Mucosa of rectum (tissue), 2 donors: Measurements from ENCODE around the gene HADHB.

Experiments
- H3K27ac ChIP-seq, 2 donors: one replicate each; pipeline ENCODE4 v1.7.0; 2013; ENCODE audit warnings: inconsistent platforms in 2 of 2, low read depth in 2 of 2, low read length in 2 of 2
- H3K27me3 ChIP-seq, 2 donors: one replicate each; pipeline ENCODE4 v1.7.0; 2013; ENCODE audit warnings: low read length in 2 of 2; ENCODE audit not compliant: control insufficient read depth in 2 of 2, insufficient read depth in 2 of 2
- H3K36me3 ChIP-seq, 2 donors: one replicate each; pipeline ENCODE4 v1.7.0; 2013; ENCODE audit warnings: low read length in 2 of 2; ENCODE audit not compliant: control insufficient read depth in 2 of 2, insufficient read depth in 2 of 2
- H3K4me1 ChIP-seq, 2 donors: one replicate each; pipeline ENCODE4 v1.7.0; 2013; ENCODE audit warnings: low read length in 2 of 2, mild to moderate bottlenecking in 1 of 2; ENCODE audit not compliant: control insufficient read depth in 2 of 2, insufficient read depth in 2 of 2
- H3K4me3 ChIP-seq, 2 donors: one replicate each; pipeline ENCODE4 v1.7.0; 2013; ENCODE audit warnings: low read length in 2 of 2
- H3K9ac ChIP-seq, 2 donors: one replicate each; pipeline ENCODE4 v1.7.0; 2013; ENCODE audit warnings: low read length in 2 of 2, low read depth in 1 of 2, mild to moderate bottlenecking in 1 of 2
- H3K9me3 ChIP-seq, 2 donors: one replicate each; pipeline ENCODE4 v1.7.0; 2013; ENCODE audit warnings: low read length in 2 of 2; ENCODE audit not compliant: control insufficient read depth in 2 of 2
- donor health status: healthy.
- donor health status: Normal muscosa, but diverticular disease.

HADHB gene

GRCh38 chr2:26269571-26270158, 24.9 kb downstream of the HADHB start:
- no peaks in the 10 kb centered on the region for H3K27me3 ChIP-seq
- H3K4me3 ChIP-seq: no peak overlapping the region
- no peak overlapping the region for H3K9ac ChIP-seq
- peaks cover 6 to 9% of the 10 kb centered on the region in 2 donors for H3K36me3 ChIP-seq
- no peak overlapping the region for H3K27ac ChIP-seq
- no peaks in the 10 kb centered on the region for H3K9me3 ChIP-seq
- peaks cover 4 to 7% of the 10 kb centered on the region in 2 donors for H3K4me1 ChIP-seq

DNA sequence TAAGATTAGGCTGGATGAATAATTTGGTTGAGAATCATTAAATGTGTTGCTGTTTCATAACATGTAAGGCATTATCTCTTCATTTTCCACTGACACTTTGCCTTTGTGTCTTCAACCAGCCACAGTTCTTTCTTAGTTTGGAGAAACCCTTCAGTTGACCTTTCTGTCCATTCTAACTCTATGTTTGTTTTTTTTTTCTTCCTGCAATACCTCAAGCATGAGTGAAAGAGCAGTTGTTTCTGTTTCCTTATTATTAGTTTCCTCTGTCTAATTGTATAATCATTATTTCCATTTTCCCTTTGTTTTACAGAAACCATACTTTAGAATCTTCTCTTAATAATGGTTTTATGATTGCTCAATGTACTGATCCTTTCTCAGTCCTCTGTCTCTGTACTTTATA, 25.6 kb downstream of the HADHB start:
- Histone ChIP-seq H3K36me3 (peaks cover 6 to 15% of the 10 kb centered on the region in 2 donors), H3K4me1 (peaks cover 4 to 7% of the 10 kb centered on the region in 2 donors), H3K9me3 (no peaks in the 10 kb centered on the region), H3K9ac (no peak overlapping the region), H3K4me3 (no peak overlapping the region), H3K27me3 (no peaks in the 10 kb centered on the region), H3K27ac (no peak overlapping the region)

- Histone ChIP-seq H3K9me3 (no peaks in the 10 kb centered on the region), H3K27me3 (no peaks in the 10 kb centered on the region), H3K4me1 (peaks cover 4 to 7% of the 10 kb centered on the region in 2 donors), H3K4me3 (no peak overlapping the region), H3K9ac (no peak overlapping the region), H3K27ac (no peak overlapping the region), H3K36me3 (peaks cover 10 to 22% of the 10 kb centered on the region in 2 donors)
Observed at GRCh38 chr2:26273501-26273900, 28.8 kb downstream of the HADHB start.

DNA sequence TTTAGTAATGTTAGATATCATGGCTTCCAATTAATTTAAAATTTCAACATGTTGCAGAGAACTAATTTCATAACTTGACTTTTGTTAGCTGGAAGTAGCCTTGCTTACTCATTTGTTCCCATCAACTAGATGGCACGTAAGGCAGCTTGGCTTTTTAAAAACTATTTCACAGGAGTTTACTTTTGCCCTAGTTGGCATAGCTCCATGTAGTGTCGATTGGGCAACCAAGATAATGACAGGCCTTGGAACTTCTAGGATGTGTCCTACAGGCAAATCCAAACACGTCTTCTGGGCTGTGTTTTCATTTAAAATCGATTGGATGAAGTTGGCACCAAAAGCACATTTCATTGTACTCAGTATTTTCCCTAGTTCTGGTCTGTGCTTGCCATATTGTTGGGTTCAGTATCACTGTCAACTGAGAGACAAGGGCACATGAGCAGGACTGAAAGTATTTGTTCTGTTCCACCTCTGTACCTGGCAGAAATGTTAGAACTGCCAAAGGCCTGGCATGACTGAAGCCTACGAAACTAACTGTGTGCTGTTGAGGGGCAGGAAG, 29.4 kb downstream of the HADHB start:
- no peaks in the 10 kb centered on the region for H3K9me3 ChIP-seq
- H3K4me1 ChIP-seq: peaks cover 4 to 7% of the 10 kb centered on the region in 2 donors
- no peak overlapping the region for H3K9ac ChIP-seq
- no peak overlapping the region for H3K4me3 ChIP-seq
- H3K36me3 ChIP-seq: peaks cover 15 to 25% of the 10 kb centered on the region in 2 donors
- no peaks in the 10 kb centered on the region for H3K27me3 ChIP-seq
- H3K27ac ChIP-seq: peak overlapping the region; percentile 0 to 10

DNA sequence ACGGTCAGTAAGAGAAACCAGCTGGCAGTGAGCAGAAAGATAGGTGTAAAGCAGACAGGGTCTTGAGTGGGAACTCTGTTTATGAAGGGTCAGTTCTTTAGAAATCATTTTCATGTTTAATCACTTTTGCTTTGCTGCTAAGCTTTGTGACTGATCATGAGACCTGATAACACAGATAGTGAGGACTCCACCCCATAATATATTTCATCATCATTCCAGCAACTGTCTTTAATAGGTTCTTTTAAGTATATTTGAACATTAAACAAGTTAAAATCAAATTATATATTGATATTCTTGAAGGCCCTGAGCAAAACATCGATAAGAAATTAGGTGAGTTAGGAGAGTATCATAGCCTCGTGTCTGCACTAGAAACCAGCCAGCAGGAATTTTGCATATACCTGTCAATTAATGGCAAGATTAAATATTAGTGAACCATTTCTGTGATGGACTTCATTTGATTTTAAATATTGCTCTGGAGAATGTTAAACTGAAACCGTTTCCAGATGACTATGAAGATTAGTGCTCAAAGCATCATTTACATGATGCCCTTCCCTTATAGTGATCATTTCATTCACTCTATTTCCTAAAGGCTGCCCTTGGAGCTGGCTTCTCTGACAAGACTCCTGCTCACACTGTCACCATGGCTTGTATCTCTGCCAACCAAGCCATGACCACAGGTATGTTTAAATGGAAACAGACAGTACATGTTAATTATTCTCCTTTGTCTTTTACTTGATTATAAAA, 31.9 kb downstream of the HADHB start:
- Histone ChIP-seq H3K9ac (no peak overlapping the region), H3K9me3 (no peaks in the 10 kb centered on the region), H3K4me1 (peaks cover 4 to 7% of the 10 kb centered on the region in 2 donors), H3K27me3 (no peaks in the 10 kb centered on the region), H3K4me3 (no peak overlapping the region), H3K36me3 (peaks cover 24 to 38% of the 10 kb centered on the region in 2 donors), H3K27ac (no peak overlapping the region)

GRCh38 chr2:26279886-26280285, 35.1 kb downstream of the HADHB start:
- H3K4me1 ChIP-seq: no peaks in the 10 kb centered on the region
- H3K27ac ChIP-seq: no peak overlapping the region
- no peak overlapping the region for H3K9ac ChIP-seq
- H3K27me3 ChIP-seq: no peaks in the 10 kb centered on the region
- no peak overlapping the region for H3K4me3 ChIP-seq
- H3K9me3 ChIP-seq: no peaks in the 10 kb centered on the region
- H3K36me3 ChIP-seq: peaks cover 33 to 56% of the 10 kb centered on the region in 2 donors

GRCh38 chr2:26281226-26281625, 36.5 kb downstream of the HADHB start:
- Histone ChIP-seq H3K36me3 (peaks cover 40 to 54% of the 10 kb centered on the region in 2 donors), H3K9ac (no peak overlapping the region), H3K4me3 (no peak overlapping the region), H3K4me1 (no peaks in the 10 kb centered on the region), H3K9me3 (no peaks in the 10 kb centered on the region), H3K27me3 (no peaks in the 10 kb centered on the region), H3K27ac (no peak overlapping the region)

DNA sequence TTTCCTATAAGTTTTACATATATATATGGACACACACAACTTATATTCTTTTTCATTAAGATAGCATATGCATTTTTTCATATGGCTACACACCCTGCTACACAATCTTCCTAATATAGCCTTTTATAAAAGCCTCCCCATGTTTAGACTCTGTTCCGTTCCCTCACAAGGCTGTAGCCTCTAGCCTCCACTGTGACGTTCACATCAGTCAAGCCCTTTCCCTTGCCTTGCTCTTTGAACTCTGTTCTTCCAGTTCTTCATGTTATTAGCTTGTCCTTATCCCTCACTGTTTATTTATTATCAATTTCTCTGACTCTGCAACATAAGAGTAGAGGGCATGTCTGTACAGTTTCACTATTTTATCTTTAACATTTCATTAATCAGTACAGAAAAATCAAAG, 38.9 kb downstream of the HADHB start:
- Histone ChIP-seq H3K27me3 (no peaks in the 10 kb centered on the region), H3K4me1 (no peaks in the 10 kb centered on the region), H3K27ac (no peak overlapping the region), H3K9me3 (no peaks in the 10 kb centered on the region), H3K9ac (no peak overlapping the region), H3K4me3 (no peak overlapping the region), H3K36me3 (peaks cover 43 to 54% of the 10 kb centered on the region in 2 donors)

GRCh38 chr2:26284132-26284531, 39.4 kb downstream of the HADHB start:
- Histone ChIP-seq H3K9ac (no peak overlapping the region), H3K27ac (no peak overlapping the region), H3K4me3 (no peak overlapping the region), H3K4me1 (no peaks in the 10 kb centered on the region), H3K27me3 (no peaks in the 10 kb centered on the region), H3K36me3 (peaks cover 38 to 51% of the 10 kb centered on the region in 2 donors), H3K9me3 (no peaks in the 10 kb centered on the region)

DNA sequence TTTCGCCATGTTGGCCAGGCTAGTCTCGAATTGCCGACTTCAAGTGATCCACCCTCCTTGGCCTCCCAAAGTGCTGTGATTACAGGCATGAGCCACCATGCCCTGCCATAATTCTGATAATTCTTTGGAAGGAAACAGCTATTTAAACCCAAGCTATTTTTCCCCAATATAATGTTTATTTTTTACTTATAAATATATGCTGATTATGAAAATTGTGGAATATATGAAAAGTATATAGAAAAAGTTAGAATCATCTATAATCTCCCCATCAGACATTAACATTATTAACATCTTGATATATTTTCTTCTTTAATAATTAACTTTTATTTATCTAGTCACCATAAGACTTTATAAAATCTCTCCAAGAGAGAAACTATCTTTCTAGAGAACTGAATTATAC, 41.2 kb downstream of the HADHB start:
- H3K4me1 ChIP-seq: no peaks in the 10 kb centered on the region
- H3K27me3 ChIP-seq: no peaks in the 10 kb centered on the region
- H3K27ac ChIP-seq: no peak overlapping the region
- H3K9ac ChIP-seq: no peak overlapping the region
- H3K9me3 ChIP-seq: no peaks in the 10 kb centered on the region
- peaks cover 32 to 49% of the 10 kb centered on the region in 2 donors for H3K36me3 ChIP-seq
- no peak overlapping the region for H3K4me3 ChIP-seq
